GM12878 (cell line): ENCODE results near the gene DOCK7. TPM values are rescaled to one million over a fixed set of nuclear protein-coding genes. Genes with fewer than 3 reads are reported as not detected.

Source experiments
- ATAC-seq: fragments of 200-7000 bp; cut with Tn5 transposase; 3 replicates; pipeline ENCODE4 v1.9.1; 2020; ENCODE audit warnings: mild to moderate bottlenecking, moderate library complexity
- BruUV-seq: library from RNA; stranded (reverse); fragments of 400-500 nt; replicated peaks from 2 replicates; lab custom pipeline; 2021; lab: Mats Ljungman, UMichigan
- CTCF ChIA-PET: fragments of 300-600 bp; sonication (Branson Sonifier 250); formaldehyde crosslinking; extraction: SDS; loops from one replicate; lab custom pipeline; 2021; ENCODE audit warnings: inconsistent platforms; lab: Yijun Ruan, JAX
- POLR2A ChIA-PET: fragments of 350-600 bp; formaldehyde crosslinking; extraction: SDS; loops from one replicate; lab custom pipeline; 2021; ENCODE audit warnings: inconsistent platforms; lab: Charles Lee
- RAD21 ChIA-PET: fragments of 300-600 bp; sonication (Branson Sonifier 250); formaldehyde crosslinking; loops from one replicate; lab custom pipeline; 2023; ENCODE audit warnings: antibody characterized with exemption; ENCODE audit not compliant: unreplicated experiment; lab: Charles Lee
- SMC1A ChIA-PET: fragments of 300-600 bp; sonication (Branson Sonifier 250); formaldehyde crosslinking; loops from one replicate; lab custom pipeline; 2023; ENCODE audit not compliant: unreplicated experiment, uncharacterized antibody; lab: Charles Lee
- DNase-seq: peaks from one replicate; pipeline ENCODE4 v3.0.0-alpha.2; 2011; ENCODE audit warnings: low read depth, low spot score
- FAIRE-seq: peaks from 3 replicates; lab custom pipeline; 2011; peaks lifted over from hg19 to GRCh38; lab: Jason Lieb, UNC
- H2AFZ ChIP-seq: 2 replicates; pipeline ENCODE4 v1.6.0; 2011; ENCODE audit warnings: low read depth, low read length, control low read depth; ENCODE audit not compliant: control insufficient read depth
- H3K27ac ChIP-seq: 2 replicates; pipeline ENCODE4 v1.5.1; 2011; ENCODE audit warnings: control low read depth; ENCODE audit not compliant: control insufficient read depth, insufficient read depth
- H3K27me3 ChIP-seq, 2 experiments: replicated peaks in 1 of 2; 2 replicates each; pipeline versions ENCODE4 v1.6.0 to v1.6.1; 2011; ENCODE audit warnings: low read length in 1 of 2; ENCODE audit not compliant: control insufficient read depth in 2 of 2, insufficient read depth in 2 of 2
- H3K36me3 ChIP-seq, 2 experiments: 2 replicates each; pipeline ENCODE4 v1.5.1; 2011; ENCODE audit warnings: low read length in 1 of 2; ENCODE audit not compliant: control insufficient read depth in 2 of 2, insufficient read depth in 2 of 2
- H3K4me1 ChIP-seq: 2 replicates; pipeline ENCODE4 v1.6.1; 2011; ENCODE audit warnings: mild to moderate bottlenecking, low read length, moderate library complexity, mixed read lengths; ENCODE audit not compliant: control insufficient read depth, insufficient read depth
- H3K4me2 ChIP-seq: 2 replicates; pipeline ENCODE4 v1.6.0; 2011; ENCODE audit warnings: control low read depth; ENCODE audit not compliant: control insufficient read depth, insufficient read depth
- H3K4me3 ChIP-seq: fragments of 200-600 bp; sonication (generic); 2 replicates; pipeline ENCODE4 v1.5.1; 2016
- H3K79me2 ChIP-seq: 2 replicates; pipeline ENCODE4 v1.6.0; 2011; ENCODE audit warnings: low read length; ENCODE audit not compliant: control insufficient read depth, insufficient read depth
- H3K9ac ChIP-seq: 2 replicates; pipeline ENCODE4 v1.8.0; 2011; ENCODE audit warnings: low read length, control low read depth, mixed read lengths; ENCODE audit not compliant: control insufficient read depth, insufficient read depth
- H3K9me3 ChIP-seq: replicated peaks from 3 replicates; pipeline ENCODE4 v1.5.1; 2011; ENCODE audit warnings: mild to moderate bottlenecking, low read length; ENCODE audit not compliant: control insufficient read depth, insufficient read depth
- H4K20me1 ChIP-seq: 2 replicates; pipeline ENCODE4 v1.6.0; 2011; ENCODE audit not compliant: control insufficient read depth, insufficient read depth
- BACH1 ChIP-seq: fragments of 450-650 bp; IDR thresholded peaks from 2 replicates; pipeline ENCODE4 v1.6.1; 2017; ENCODE audit warnings: mild to moderate bottlenecking, borderline replicate concordance
- BCL3 ChIP-seq: IDR thresholded peaks from 2 replicates; pipeline ENCODE4 v1.6.1; 2011; ENCODE audit warnings: borderline replicate concordance, low read depth, mild to moderate bottlenecking, moderate library complexity, low read length; ENCODE audit not compliant: insufficient read depth, poor library complexity, severe bottlenecking
- E2F4 ChIP-seq: IDR thresholded peaks from 2 replicates; pipeline ENCODE4 v1.6.1; 2012; ENCODE audit warnings: low read depth, low read length, improper control_type of control experiment
- EZH2 ChIP-seq: IDR thresholded peaks from 2 replicates; pipeline ENCODE4 v1.6.1; 2012; ENCODE audit warnings: low read depth, mild to moderate bottlenecking, control low read depth, inconsistent platforms, low read length, borderline replicate concordance; ENCODE audit not compliant: control insufficient read depth
- LARP7 ChIP-seq: fragments of 450-650 bp; IDR thresholded peaks from 2 replicates; pipeline ENCODE4 v1.6.1; 2017; ENCODE audit warnings: mild to moderate bottlenecking
- MTA3 ChIP-seq: IDR thresholded peaks from 2 replicates; pipeline ENCODE4 v1.6.1; 2012; ENCODE audit warnings: low read length, inconsistent platforms, borderline replicate concordance
- NBN ChIP-seq: fragments of 450-650 bp; IDR thresholded peaks from 2 replicates; pipeline ENCODE4 v1.6.1; 2016
- PRDM15 ChIP-seq: fragments of 450-650 bp; formaldehyde crosslinking; IDR thresholded peaks from 2 replicates; pipeline ENCODE4 v1.4.0; 2020; ENCODE audit warnings: mild to moderate bottlenecking, moderate library complexity
- REST ChIP-seq: IDR thresholded peaks from 2 replicates; pipeline ENCODE4 v1.6.1; 2012; ENCODE audit warnings: mild to moderate bottlenecking, low read depth, low read length
- TCF12 ChIP-seq: IDR thresholded peaks from 2 replicates; pipeline ENCODE4 v1.6.1; 2011; ENCODE audit warnings: low read depth, mild to moderate bottlenecking, low read length
- ZNF622 ChIP-seq: fragments of 450-650 bp; IDR thresholded peaks from 2 replicates; pipeline ENCODE4 v1.6.1; 2017; ENCODE audit warnings: mild to moderate bottlenecking, inconsistent platforms
- ZSCAN29 ChIP-seq: fragments of 450-650 bp; IDR thresholded peaks from 2 replicates; pipeline ENCODE4 v1.6.1; 2017; ENCODE audit warnings: mild to moderate bottlenecking, moderate library complexity
- WGBS: methylation state at CpG from one replicate; pipeline ENCODE4 v1.1.6; 2016; ENCODE audit warnings: low lambda C conversion rate; ENCODE audit not compliant: insufficient replicate concordance, insufficient coverage; ENCODE audit errors: missing lambda C conversion rate; 5-methylcytosine and 5-hydroxymethylcytosine counted together
- in situ Hi-C: fragments of 300-500 bp; cut with MboI; formaldehyde crosslinking; loops from 9 replicates; pipeline ENCODE4 v1.14.3; 2018; ENCODE audit warnings: mixed read lengths
- intact Hi-C: fragments of 100-400 bp; cut with micrococcal nuclease; formaldehyde crosslinking; loops from one replicate; pipeline ENCODE4 v1.14.2; 2022; ENCODE audit not compliant: unreplicated experiment
- polyA plus RNA-seq, 11 experiments: library from polyadenylated mRNA; depleted of rRNA in 4 of 11; unstranded in 6 of 11; stranded (reverse) in 5 of 11; fragments of >200 nt; fragmentation: Nextera tagmentation in 4 of 11; fragmentation: Illumina TruSeq in 1 of 11; extraction: Ambion mirVana in 4 of 11; extraction: Trizol in 1 of 11; gene quantifications; 1 replicate in 1 of 11; 2 replicates in 10 of 11; pipeline versions ENCODE4 v1.2.1 to v1.2.3, GENCODE V29; 2011 to 2016; ENCODE audit warnings: inconsistent platforms in 2 of 11, missing spikeins in 2 of 11, low read depth in 1 of 11
- total RNA-seq, 4 experiments: library from RNA; depleted of rRNA in 3 of 4; stranded (reverse); fragments of >200 nt in 3 of 4; fragmentation: Illumina TruSeq in 1 of 4; extraction: Trizol in 1 of 4; gene quantifications; 2 replicates each; pipeline versions ENCODE4 v1.2.1 to v1.2.3, GENCODE V29; 2013 to 2021

The DOCK7 gene
- total and polyA plus RNA-seq, 10 of the 15 experiments (the other 5 are each of a cell fraction or from before 2014, with no cell fraction given): 4.8 to 34.6 (median 26.9) TPM

- DNase-seq (no peak), ATAC-seq (no peak), FAIRE-seq (no peak)
- H3K27me3 ChIP-seq: no peaks in the 10 kb centered on the region
- no peak overlapping the region for H3K9ac ChIP-seq
- WGBS: 92% methylated on average over 1 of the region's 1 CpG
- no peak overlapping the region for H3K27ac ChIP-seq
- BruUV-seq: no TSS peak
- H3K4me3 ChIP-seq: no peak overlapping the region
- no peaks in the 10 kb centered on the region for H3K9me3 ChIP-seq
- H3K79me2 ChIP-seq: no peaks in the 10 kb centered on the region
- H3K4me1 ChIP-seq: no peaks in the 10 kb centered on the region
- SMC1A ChIA-PET: no interaction called here
- H2AFZ ChIP-seq: no peak overlapping the region
- POLR2A ChIA-PET: no interaction called here
- intact Hi-C loops: no loop called here
- TF ChIP-seq LARP7 (no peak), ZSCAN29 (no peak), NBN (no peak), BCL3 (no peak), E2F4 (no peak), ZNF622 (no peak), REST (no peak), TCF12 (no peak), MTA3 (no peak), BACH1 (no peak), EZH2 (no peak), PRDM15 (CRISPR knock-in tag) (no peak)
- TF ChIP-seq, all 136 proteins: peak for 0
- H3K36me3 ChIP-seq: no peaks in the 10 kb centered on the region
- in situ Hi-C loops: no loop called here
- H4K20me1 ChIP-seq: no peaks in the 10 kb centered on the region
- RAD21 ChIA-PET: no interaction called here
- CTCF ChIA-PET: interaction anchor here (0.9 to 1.1 kb wide), 2 partner anchors 9 to 245 kb away, joined by 3 read pairs; no protein-coding TSS in a partner anchor
- no peak overlapping the region for H3K4me2 ChIP-seq
Observed at GRCh38 chr1:62420214-62420613, 268.0 kb downstream of the DOCK7 start.
